Lower leg skin (tissue), 4 donors: ENCODE data around the gene TRPM3. TPM values are rescaled to one million over a fixed set of nuclear protein-coding genes. Genes with fewer than 3 reads are reported as not detected.

Source experiments
- DNase-seq, 2 donors: peaks; one replicate each; pipeline ENCODE4 v3.0.0-alpha.2; 2019; ENCODE audit warnings: low spot score in 2 of 2
- H3K4me3 ChIP-seq: fragments of 200-600 bp; sonication (generic); 2 replicates; pipeline ENCODE4 v1.5.1; 2017; ENCODE audit warnings: mild to moderate bottlenecking, low read depth; ENCODE audit not compliant: poor library complexity, severe bottlenecking
- CTCF ChIP-seq, 3 donors: fragments of 450-650 bp; IDR thresholded peaks; one replicate each; pipeline ENCODE4 v1.5.1; 2016; ENCODE audit warnings: antibody characterized with exemption in 3 of 3, mild to moderate bottlenecking in 3 of 3, moderate library complexity in 2 of 3
- POLR2A ChIP-seq, 2 donors: fragments of 450-650 bp; IDR thresholded peaks; one replicate each; pipeline ENCODE4 v1.6.1; 2016 to 2017; ENCODE audit warnings: antibody characterized with exemption in 2 of 2, mild to moderate bottlenecking in 1 of 2, moderate library complexity in 1 of 2
- WGBS, 2 donors: methylation state at CpG; one replicate each; pipeline ENCODE4 v1.1.5; 2018; 5-methylcytosine and 5-hydroxymethylcytosine counted together
- intact Hi-C: fragments of 100-400 bp; cut with DNase I; formaldehyde crosslinking; loops from one replicate; pipeline ENCODE4 v1.15.0; 2023; ENCODE audit warnings: low total_unique reads
- total RNA-seq, 4 donors: library from RNA; depleted of rRNA; stranded (reverse); fragments of >200 nt; gene quantifications; one replicate each; pipeline ENCODE4 v1.1.0, GENCODE V29; 2016

Gene TRPM3
- total RNA-seq, 4 donors from 2014 or later = 0.10 to 0.29 TPM; not detected in 2

GRCh38 chr9:71145179-71145578, 23.8 kb upstream of the TRPM3 start:
- no peak overlapping the region for H3K4me3 ChIP-seq
- DNase-seq = no peak
- intact Hi-C loops = no loop called here
- 9 to 21% methylated on average over 1 of the region's 1 CpG for WGBS, 2 donors
- TF ChIP-seq POLR2A (IDR thresholded peaks at IDR 0.05) = no peak
- TF ChIP-seq CTCF (IDR thresholded peaks at IDR 0.05) = no peak

- WGBS, 2 donors = 70 to 78% methylated on average over 2 of the region's 2 CpGs
- DNase-seq = no peak
- TF ChIP-seq CTCF (IDR thresholded peaks at IDR 0.05) (no peak), POLR2A (IDR thresholded peaks at IDR 0.05) (no peak)
- H3K4me3 ChIP-seq = no peak overlapping the region
- intact Hi-C loops = no loop called here
These were observed 23.1 kb upstream of the TRPM3 start for GRCh38 chr9:71144495-71144894.

GRCh38 chr9:71136696-71137095, 15.3 kb upstream of the TRPM3 start:
- WGBS, 2 donors = 76 to 80% methylated on average over 6 of the region's 6 CpGs
- no peak for DNase-seq
- intact Hi-C loops = no loop called here

GRCh38 chr9:71131145-71131544, 9.7 kb upstream of the TRPM3 start:
- intact Hi-C loops = no loop called here
- WGBS, 2 donors = 43 to 50% methylated on average over 3 of the region's 3 CpGs
- TF ChIP-seq CTCF (IDR thresholded peaks at IDR 0.05) = no peak
- no peak for TF ChIP-seq POLR2A (IDR thresholded peaks at IDR 0.05)
- no peak overlapping the region for H3K4me3 ChIP-seq
- no peak for DNase-seq

More at GRCh38 chr9:71136696-71137095, 15.3 kb upstream of the TRPM3 start:
- no peak overlapping the region for H3K4me3 ChIP-seq
- TF ChIP-seq CTCF (IDR thresholded peaks at IDR 0.05) (no peak), POLR2A (IDR thresholded peaks at IDR 0.05) (no peak)

GRCh38 chr9:71130521-71130920, 9.1 kb upstream of the TRPM3 start:
- DNase-seq = no peak
- 73 to 78% methylated on average over 4 of the region's 4 CpGs for WGBS, 2 donors
- no peak for TF ChIP-seq CTCF (IDR thresholded peaks at IDR 0.05)
- no peak for TF ChIP-seq POLR2A (IDR thresholded peaks at IDR 0.05)
- no peak overlapping the region for H3K4me3 ChIP-seq
- intact Hi-C loops = no loop called here

GRCh38 chr9:71128796-71129195, 7.4 kb upstream of the TRPM3 start:
- intact Hi-C loops = no loop called here
- DNase-seq = no peak
- no peak overlapping the region for H3K4me3 ChIP-seq
- TF ChIP-seq CTCF (IDR thresholded peaks at IDR 0.05) (no peak), POLR2A (IDR thresholded peaks at IDR 0.05) (no peak)
- WGBS, 2 donors = 64% methylated on average over 2 of the region's 2 CpGs
